K562 (cell line): ENCODE measurements around the gene RPP21. TPM values are rescaled to one million over a fixed set of nuclear protein-coding genes. Genes with fewer than 3 reads are reported as not detected.

Experiments used
- ATAC-seq: fragments of 200-7000 bp; cut with Tn5 transposase; 3 replicates; pipeline ENCODE4 v1.9.1; 2020; ENCODE audit warnings: moderate library complexity
- BruUV-seq: library from RNA; stranded (reverse); fragments of 400-500 nt; replicated peaks from 2 replicates; lab custom pipeline; 2021; lab: Mats Ljungman, UMichigan
- CTCF ChIA-PET: fragments of 300-600 bp; formaldehyde crosslinking; extraction: SDS; loops from one replicate; lab custom pipeline; 2021; ENCODE audit warnings: low intra/inter-chr PET ratio; lab: Yijun Ruan, JAX
- POLR2A ChIA-PET: fragments of 300-600, 350-650 bp; sonication (Branson Sonifier 250); formaldehyde crosslinking; extraction: SDS; loops from one replicate; lab custom pipeline; 2021; ENCODE audit warnings: antibody characterized with exemption, inconsistent platforms; lab: Yijun Ruan, JAX
- DNase-seq, 4 experiments: peaks; one replicate each; pipeline versions ENCODE4 v3.0.0 to v3.0.0-alpha.2; 2011 to 2018; ENCODE audit warnings: low spot score in 3 of 4, mixed read lengths in 3 of 4; ENCODE audit errors: extremely low read depth in 1 of 4
- FAIRE-seq: peaks from 2 replicates; lab custom pipeline; 2011; peaks lifted over from hg19 to GRCh38; lab: Jason Lieb, UNC
- H2AFZ ChIP-seq: 2 replicates; pipeline ENCODE4 v1.6.0; 2011; ENCODE audit warnings: low read depth, low read length, control low read depth, inconsistent platforms
- H3K27ac ChIP-seq: fragments of 200-600 bp; 3 replicates; pipeline ENCODE4 v1.8.0; 2011; ENCODE audit warnings: low read depth, mild to moderate bottlenecking, control low read depth, inconsistent platforms, low read length, moderate library complexity, mixed read lengths; ENCODE audit errors: extremely low read depth
- H3K27me3 ChIP-seq, 2 experiments: fragments of 300-600 bp in 1 of 2; 2 replicates in 1 of 2; 3 replicates in 1 of 2; pipeline versions ENCODE4 v1.6.0 to v1.8.0; 2011; ENCODE audit warnings: inconsistent platforms in 2 of 2, low read length in 2 of 2, mild to moderate bottlenecking in 1 of 2, mixed read lengths in 1 of 2, moderate library complexity in 1 of 2; ENCODE audit not compliant: control insufficient read depth in 2 of 2, insufficient read depth in 2 of 2
- H3K36me3 ChIP-seq: fragments of 300-600 bp; 3 replicates; pipeline ENCODE4 v1.8.0; 2011; ENCODE audit warnings: mild to moderate bottlenecking, low read length, inconsistent platforms; ENCODE audit not compliant: control insufficient read depth, insufficient read depth
- H3K4me1 ChIP-seq, 2 experiments: fragments of 200-600 bp in 1 of 2; replicated peaks in 1 of 2; 2 replicates in 1 of 2; 3 replicates in 1 of 2; pipeline versions ENCODE4 v1.5.1 to v1.8.0; 2011; ENCODE audit warnings: inconsistent platforms in 2 of 2, low read length in 2 of 2, mild to moderate bottlenecking in 1 of 2, mixed read lengths in 1 of 2, moderate library complexity in 1 of 2; ENCODE audit not compliant: control insufficient read depth in 2 of 2, insufficient read depth in 2 of 2
- H3K4me2 ChIP-seq: 2 replicates; pipeline ENCODE4 v1.6.1; 2011; ENCODE audit warnings: low read length, control low read depth, inconsistent platforms, mixed read lengths; ENCODE audit not compliant: insufficient read depth
- H3K4me3 ChIP-seq: fragments of 200-600 bp; sonication (generic), shearing (Covaris generic); 2 replicates; pipeline ENCODE4 v1.5.1; 2016; ENCODE audit warnings: control low read depth, inconsistent platforms
- H3K79me2 ChIP-seq: fragments of 200-600 bp; 3 replicates; pipeline ENCODE4 v1.8.0; 2011; ENCODE audit warnings: low read length, inconsistent platforms; ENCODE audit not compliant: control insufficient read depth, insufficient read depth
- H3K9ac ChIP-seq, 2 experiments: 2 replicates each; pipeline versions ENCODE4 v1.6.0 to v1.6.1; 2011; ENCODE audit warnings: low read depth in 2 of 2, low read length in 2 of 2, control low read depth in 1 of 2, inconsistent platforms in 1 of 2, mild to moderate bottlenecking in 1 of 2, mixed read lengths in 1 of 2; ENCODE audit not compliant: insufficient read depth in 1 of 2
- H3K9me1 ChIP-seq: one replicate; pipeline ENCODE4 v1.6.0; 2011; ENCODE audit warnings: inconsistent platforms, mild to moderate bottlenecking, low read length, moderate library complexity; ENCODE audit not compliant: control insufficient read depth, insufficient read depth
- H3K9me3 ChIP-seq: replicated peaks from 2 replicates; pipeline ENCODE4 v1.5.1; 2011; ENCODE audit warnings: low read depth, low read length, inconsistent platforms; ENCODE audit not compliant: control insufficient read depth, insufficient read depth
- H4K20me1 ChIP-seq: replicated peaks from 2 replicates; pipeline ENCODE4 v1.6.1; 2011; ENCODE audit warnings: low read length, inconsistent platforms, mixed read lengths; ENCODE audit not compliant: control insufficient read depth, insufficient read depth
- ARID1B ChIP-seq: fragments of 450-650 bp; IDR thresholded peaks from 2 replicates; pipeline ENCODE4 v1.6.1; 2016; ENCODE audit warnings: antibody characterized with exemption, mild to moderate bottlenecking, inconsistent platforms
- CBFA2T3 ChIP-seq: fragments of 450-650 bp; IDR thresholded peaks from 2 replicates; pipeline ENCODE4 v1.6.1; 2017
- DPF2 ChIP-seq: fragments of 450-650 bp; IDR thresholded peaks from 2 replicates; pipeline ENCODE4 v1.6.1; 2016
- ELF4 ChIP-seq: fragments of 450-650 bp; formaldehyde crosslinking; IDR thresholded peaks from 2 replicates; pipeline ENCODE4 v1.4.0; 2022; ENCODE audit warnings: missing genetic modification characterization
- EP400 ChIP-seq: fragments of 450-650 bp; IDR thresholded peaks from 2 replicates; pipeline ENCODE4 v1.6.1; 2017; ENCODE audit warnings: antibody characterized with exemption, mild to moderate bottlenecking, moderate library complexity
- FOXK1 ChIP-seq: sonication (generic); formaldehyde crosslinking; IDR thresholded peaks from 2 replicates; pipeline ENCODE4 v1.8.0; 2022; ENCODE audit warnings: missing genetic modification reagents, mild to moderate bottlenecking, borderline replicate concordance
- NCOR1 ChIP-seq: fragments of 450-650 bp; IDR thresholded peaks from 2 replicates; pipeline ENCODE4 v1.6.1; 2016; ENCODE audit warnings: mild to moderate bottlenecking, moderate library complexity
- SMARCA4 ChIP-seq: fragments of 450-650 bp; IDR thresholded peaks from 2 replicates; pipeline ENCODE4 v1.6.1; 2016
- TFAM ChIP-seq: fragments of 250-450 bp; sonication (Bioruptor Pico); conservative IDR thresholded peaks from 2 replicates; pipeline ENCODE4 v1.5.0; 2021; ENCODE audit warnings: mild to moderate bottlenecking, moderate library complexity
- THRAP3 ChIP-seq: fragments of 450-650 bp; IDR thresholded peaks from 2 replicates; pipeline ENCODE4 v1.6.1; 2016; ENCODE audit warnings: mild to moderate bottlenecking, inconsistent platforms, borderline replicate concordance
- ZNF282 ChIP-seq: sonication (generic); formaldehyde crosslinking; IDR thresholded peaks from 2 replicates; pipeline ENCODE4 v1.8.1; 2023; ENCODE audit warnings: missing genetic modification reagents
- ZNF584 ChIP-seq: fragments of 200-800 bp; sonication (Bioruptor generic); IDR thresholded peaks from 2 replicates; pipeline ENCODE4 v1.6.1; 2016; ENCODE audit warnings: low read depth, mild to moderate bottlenecking, missing genetic modification characterization, missing compliant biosample characterization
- WGBS: fragments of 100-300 bp; shearing (Covaris generic); methylation state at CpG from one replicate; pipeline ENCODE4 v1.1.6; 2016; ENCODE audit warnings: low coverage, mixed read lengths; ENCODE audit not compliant: insufficient coverage; ENCODE audit errors: missing lambda C conversion rate; 5-methylcytosine and 5-hydroxymethylcytosine counted together
- in situ Hi-C: fragments of 300-500 bp; cut with MboI; formaldehyde crosslinking; loops from 4 replicates; pipeline ENCODE4 v1.15.0; 2018; ENCODE audit warnings: inconsistent platforms, mixed read lengths
- intact Hi-C: fragments of 100-400 bp; cut with micrococcal nuclease; formaldehyde crosslinking; loops from 2 replicates; pipeline ENCODE4 v1.14.2; 2022
- polyA plus RNA-seq, 8 experiments: library from polyadenylated mRNA; depleted of rRNA in 4 of 8; stranded (reverse) in 5 of 8; unstranded in 3 of 8; fragments of >200 nt; fragmentation: Nextera tagmentation in 2 of 8; fragmentation: Illumina TruSeq in 1 of 8; extraction: Ambion mirVana in 2 of 8; extraction: Trizol in 1 of 8; gene quantifications; 2 replicates each; pipeline versions ENCODE4 v1.2.1 to v1.2.3, GENCODE V29; 2011 to 2014; ENCODE audit warnings: inconsistent platforms in 1 of 8, missing spikeins in 1 of 8
- total RNA-seq, 7 experiments: library from RNA; depleted of rRNA in 6 of 7; stranded (reverse); fragments of >200 nt in 6 of 7; fragmentation: Illumina TruSeq in 2 of 7; extraction: Trizol in 2 of 7; gene quantifications; 2 replicates each; pipeline versions ENCODE4 v1.2.1 to v1.2.3, GENCODE V29; 2011 to 2021; ENCODE audit warnings: low replicate concordance in 1 of 7
- TF ChIP-seq, protein P1 (sequence below): fragments of 450-650 bp; IDR thresholded peaks from 2 replicates; pipeline ENCODE4 v1.6.1; 2018; ENCODE audit warnings: mild to moderate bottlenecking, low read depth; ENCODE audit not compliant: partially characterized antibody

The RPP21 gene
- total and polyA plus RNA-seq, 9 of the 15 experiments (the other 6 are each of a cell fraction or from before 2014, with no cell fraction given) = 62.1 to 362 (median 166) TPM

DNA sequence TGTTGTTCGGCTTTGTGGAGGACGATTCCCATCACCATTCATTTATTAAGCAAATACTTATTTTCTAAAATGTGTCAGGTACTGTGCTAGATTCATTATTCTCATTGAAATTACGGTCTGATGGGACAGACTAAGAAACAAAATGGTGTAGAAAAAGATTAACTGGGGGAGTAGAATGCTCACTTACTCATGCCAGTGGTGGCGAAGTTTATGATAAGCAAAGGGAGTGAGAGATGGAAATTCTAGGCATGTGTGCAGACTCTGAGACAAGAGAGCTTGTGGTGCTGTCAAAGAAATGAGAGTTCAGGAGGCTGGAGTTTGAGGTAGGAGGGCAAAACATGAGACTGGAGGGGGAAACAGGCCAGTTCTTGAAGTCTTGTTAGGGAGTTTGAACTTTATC is 896 bp downstream of the RPP21 start:
- peak overlapping the region; percentile 82 for H3K4me3 ChIP-seq
- no peaks in the 10 kb centered on the region for H3K9me3 ChIP-seq
- no peak overlapping the region for H2AFZ ChIP-seq
- peak overlapping the region; percentile 76 for H3K4me2 ChIP-seq
- ChIA-PET POLR2A (interaction anchor here (0.7 to 0.8 kb wide), 3 partner anchors 18 to 1874 kb away, joined by 3 read pairs; no protein-coding TSS in a partner anchor), CTCF (no interaction called here)
- WGBS = 7% methylated on average over 4 of the region's 4 CpGs
- intact Hi-C loops = loop anchor here (1.0 to 10.0 kb wide), 2 partner anchors 20 to 281 kb away; partner anchors contain the start of genes POLR1H, PPP1R11 and TRIM39
- H3K36me3 ChIP-seq = peaks cover 44% of the 10 kb centered on the region
- H3K27ac ChIP-seq = peak overlapping the region; percentile 18; the same call in 2 of the 3 replicates
- DNase-seq (peak in 2 of 4 experiments; percentile 52 to 54), FAIRE-seq (peak; percentile 62), ATAC-seq (no peak)
- TSS peak; percentile 74 for BruUV-seq
- H3K9ac ChIP-seq = peak overlapping the region; percentile 78 to 81; a peak in 3 of 4 replicates
- no peaks in the 10 kb centered on the region for H3K9me1 ChIP-seq
- peak; percentile 48 for TF ChIP-seq CBFA2T3
- TF ChIP-seq, protein P1, sequence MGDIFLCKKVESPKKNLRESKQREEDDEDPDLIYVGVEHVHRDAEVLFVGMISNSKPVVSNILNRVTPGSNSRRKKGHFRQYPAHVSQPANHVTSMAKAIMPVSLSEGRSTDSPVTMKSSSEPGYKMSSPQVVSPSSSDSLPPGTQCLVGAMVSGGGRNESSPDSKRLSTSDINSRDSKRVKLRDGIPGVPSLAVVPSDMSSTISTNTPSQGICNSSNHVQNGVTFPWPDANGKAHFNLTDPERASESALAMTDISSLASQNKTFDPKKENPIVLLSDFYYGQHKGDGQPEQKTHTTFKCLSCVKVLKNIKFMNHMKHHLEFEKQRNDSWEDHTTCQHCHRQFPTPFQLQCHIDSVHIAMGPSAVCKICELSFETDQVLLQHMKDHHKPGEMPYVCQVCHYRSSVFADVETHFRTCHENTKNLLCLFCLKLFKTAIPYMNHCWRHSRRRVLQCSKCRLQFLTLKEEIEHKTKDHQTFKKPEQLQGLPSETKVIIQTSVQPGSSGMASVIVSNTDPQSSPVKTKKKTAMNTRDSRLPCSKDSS = peak; percentile 9
- peak; percentile 23; the same call in 1 of the 2 replicates for TF ChIP-seq ARID1B
- no peak for TF ChIP-seq ZNF584
- peak; percentile 59; the same call in 1 of the 2 replicates for TF ChIP-seq THRAP3
- TF ChIP-seq NCOR1 = peak; percentile 23; the same call in 1 of the 2 replicates
- TF ChIP-seq FOXK1 (CRISPR knock-in tag) = 0 out of 2 replicates have a peak, but pooled peaks have one; percentile 12
- TF ChIP-seq EP400 = no peak
- TF ChIP-seq ELF4 (CRISPR knock-in tag) = no peak
- TF ChIP-seq ZNF282 (CRISPR knock-in tag) = no peak
- TF ChIP-seq DPF2 = 0 out of 2 replicates have a peak, but pooled peaks have one; percentile 12
- no peak for TF ChIP-seq TFAM
- TF ChIP-seq SMARCA4 = 0 out of 2 replicates have a peak, but pooled peaks have one; percentile 26
- peaks cover 16% of the 10 kb centered on the region for H3K79me2 ChIP-seq
- H3K27me3 ChIP-seq = no peaks in the 10 kb centered on the region
- in situ Hi-C loops = no loop called here
- H4K20me1 ChIP-seq = no peaks in the 10 kb centered on the region
- peaks cover 38 to 42% of the 10 kb centered on the region in 2 experiments for H3K4me1 ChIP-seq
